HT1080 (cell line): ENCODE results near the gene PLSCR2. TPM values are rescaled to one million over a fixed set of nuclear protein-coding genes. Genes with fewer than 3 reads are reported as not detected.
"Not testable (repeated sequence)": the region's sequence is repeated elsewhere in the genome, so short reads cannot be mapped to it uniquely, and the experiment has no call there.

Experiments used
- DNase-seq: peaks from one replicate; pipeline ENCODE4 v3.0.0-alpha.2; 2015; ENCODE audit warnings: low read depth
- polyA plus RNA-seq, 2 experiments: library from polyadenylated mRNA; depleted of rRNA; stranded (reverse); fragments of >200 nt; gene quantifications; 2 replicates each; pipeline ENCODE4 v1.2.3, GENCODE V29; 2015
- total RNA-seq: library from RNA; depleted of rRNA; stranded (reverse); fragments of >200 nt; shearing (Covaris generic); gene quantifications from 2 replicates; pipeline ENCODE4 v1.2.3, GENCODE V29; 2014; rRNA removed

The PLSCR2 gene, protein sequence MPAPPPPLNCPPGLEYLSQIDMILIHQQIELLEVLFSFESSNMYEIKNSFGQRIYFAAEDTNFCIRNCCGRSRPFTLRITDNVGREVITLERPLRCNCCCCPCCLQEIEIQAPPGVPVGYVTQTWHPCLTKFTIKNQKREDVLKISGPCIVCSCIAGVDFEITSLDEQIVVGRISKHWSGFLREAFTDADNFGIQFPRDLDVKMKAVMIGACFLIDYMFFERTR
- not detected in 2 replicates for total RNA-seq
- polyA plus RNA-seq (2015; cell fraction: cytosol; rRNA removed): not detected in 2 replicates
- not detected in 2 replicates for polyA plus RNA-seq (2015; cell fraction: nucleus; rRNA removed)

DNA sequence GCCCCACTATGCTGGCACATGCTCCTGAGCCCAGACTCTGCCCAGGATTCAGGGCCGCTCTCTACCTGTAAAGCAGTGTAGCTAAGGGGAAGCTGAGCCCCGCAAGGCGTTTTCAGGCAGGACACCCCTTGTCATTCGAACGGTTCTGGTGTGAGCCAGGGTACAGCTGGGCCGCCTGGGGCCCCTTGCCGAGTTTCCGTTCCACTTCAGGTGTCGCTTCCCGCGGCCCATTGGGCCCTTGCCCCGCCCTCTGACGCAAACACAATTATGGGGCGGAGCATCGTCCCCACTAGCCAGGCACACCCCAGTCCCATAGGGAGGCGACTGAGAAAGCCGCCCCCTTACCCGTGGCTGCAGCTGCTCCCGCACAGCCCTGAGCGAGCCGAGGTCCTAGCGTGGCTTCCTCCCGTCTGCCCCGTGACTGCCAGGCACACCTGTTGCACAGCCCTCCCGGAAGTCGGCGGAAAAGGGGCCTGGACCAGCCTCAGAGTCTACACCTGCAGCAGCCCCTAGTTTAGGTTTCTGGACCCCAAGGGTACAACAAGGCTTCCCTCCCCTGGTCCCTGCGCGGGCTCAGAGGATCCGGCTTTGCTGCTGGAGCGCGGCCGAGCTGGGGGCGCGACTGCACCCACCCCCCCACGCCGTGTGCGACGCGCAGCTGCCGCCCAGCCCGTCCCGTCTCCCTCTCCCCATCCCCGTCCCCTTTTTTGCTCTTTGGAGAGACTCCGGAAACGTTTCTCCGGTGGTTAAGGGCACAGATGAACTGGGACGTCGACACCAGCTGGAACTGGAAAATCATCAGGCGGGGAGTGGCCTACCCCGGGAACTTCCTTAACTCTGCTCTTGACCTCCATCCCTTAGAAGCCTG is at the start of gene PLSCR2:
Gene PLSCR2 (minus strand): TSS at position 412 of the 868 bp plus-strand sequence. CDS start 9,657 bp downstream, outside the sequence.
- no peak for DNase-seq

DNA sequence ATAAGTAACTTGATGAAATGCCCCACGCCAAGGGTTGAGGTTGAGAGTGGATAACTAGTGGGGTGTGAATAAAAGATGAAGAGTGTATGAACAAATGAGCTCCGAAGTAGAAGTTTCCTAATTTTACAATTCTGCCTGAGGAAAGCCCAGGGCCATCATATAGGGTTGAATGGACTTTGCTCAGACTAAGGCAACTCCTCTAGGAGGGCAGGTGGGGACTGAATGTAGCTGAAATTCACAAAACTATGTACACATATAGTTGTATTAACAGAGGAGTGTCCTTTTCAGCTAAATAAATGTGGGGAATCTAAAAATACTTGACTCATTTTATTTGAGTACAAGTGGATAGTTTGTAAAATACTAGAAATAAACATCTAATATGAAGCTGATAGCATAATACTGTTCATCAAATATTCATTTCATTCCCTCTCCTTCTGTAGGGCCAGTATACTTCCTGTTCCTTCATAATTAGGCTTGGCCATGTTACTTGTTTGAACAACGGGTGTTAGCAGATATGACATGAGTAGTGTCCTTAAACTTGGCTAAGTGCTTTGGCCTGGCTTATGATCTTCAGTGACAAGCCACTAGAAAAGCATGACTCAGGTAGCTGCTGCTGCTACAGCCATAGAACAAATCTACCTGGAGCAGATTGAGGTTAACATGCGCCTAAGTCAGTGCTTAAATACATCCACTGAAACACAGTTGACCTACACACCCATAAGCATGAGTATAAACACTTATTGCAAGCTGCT is 48.5 kb upstream of the PLSCR2 start:
- no peak for DNase-seq

DNA sequence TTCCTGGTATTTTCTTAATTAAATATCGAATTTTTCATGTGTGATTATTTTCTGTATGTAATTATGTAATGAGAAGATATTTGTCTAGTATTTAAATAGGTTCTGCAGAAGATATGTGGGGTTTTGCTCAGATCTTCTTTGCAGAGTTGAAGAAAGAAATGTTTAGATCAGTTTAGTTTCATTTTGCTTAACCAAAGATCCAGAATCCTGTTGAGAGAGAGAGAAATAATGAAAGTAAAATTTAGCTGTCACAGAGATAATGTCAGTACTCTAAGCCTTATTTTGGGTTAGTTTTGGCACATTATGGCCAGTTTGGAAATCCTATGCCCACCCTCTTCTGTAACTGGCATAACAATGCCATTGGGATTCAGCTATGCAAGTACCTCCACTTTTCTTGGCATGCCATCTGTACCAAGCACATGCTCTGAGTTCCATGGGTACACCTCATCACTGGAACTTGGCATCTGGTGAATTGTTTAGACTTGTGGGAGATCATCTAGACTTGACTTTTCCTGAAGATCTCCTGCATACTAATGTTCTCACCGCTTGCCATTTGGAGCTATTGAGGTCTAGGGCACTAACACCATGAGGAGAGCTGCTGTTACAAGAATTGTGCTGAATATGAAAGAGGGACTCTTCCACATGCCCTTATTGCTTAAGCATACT is 44.2 kb upstream of the PLSCR2 start:
- no peak for DNase-seq

DNA sequence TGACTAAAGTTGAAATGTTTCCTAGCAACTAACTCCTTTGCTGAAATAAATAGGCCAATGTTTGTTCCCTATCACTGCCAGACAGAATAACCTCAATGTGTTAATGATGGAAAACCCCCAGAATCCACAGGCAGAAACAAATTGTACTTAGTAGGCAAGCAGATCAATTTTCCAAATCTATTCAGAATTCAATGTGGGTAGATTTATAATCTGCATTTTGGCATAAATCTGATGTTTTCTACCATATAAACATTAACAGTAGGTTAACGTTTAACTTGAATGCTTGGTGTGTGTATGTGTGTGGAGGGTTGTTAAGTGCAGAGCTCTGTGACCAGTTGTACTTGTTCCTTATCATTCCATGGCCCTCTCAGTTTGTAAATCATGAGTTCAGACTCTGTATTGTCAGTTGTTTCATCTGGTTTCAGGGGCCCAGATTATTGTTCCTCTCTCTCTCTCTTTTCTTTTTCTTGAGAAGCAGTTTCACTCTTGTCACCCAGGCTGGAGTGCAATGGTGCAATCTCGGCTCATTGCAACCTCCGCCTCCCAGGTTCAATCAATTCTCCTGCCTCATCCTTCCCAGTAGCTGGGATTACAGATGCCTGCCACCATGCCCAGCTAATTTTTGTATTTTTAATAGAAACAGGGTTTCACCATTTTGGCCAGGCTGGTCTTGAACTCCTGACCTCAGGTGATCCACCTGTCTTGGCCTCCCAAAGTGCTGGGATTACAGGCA is 42.2 kb upstream of the PLSCR2 start:
- no peak for DNase-seq

DNA sequence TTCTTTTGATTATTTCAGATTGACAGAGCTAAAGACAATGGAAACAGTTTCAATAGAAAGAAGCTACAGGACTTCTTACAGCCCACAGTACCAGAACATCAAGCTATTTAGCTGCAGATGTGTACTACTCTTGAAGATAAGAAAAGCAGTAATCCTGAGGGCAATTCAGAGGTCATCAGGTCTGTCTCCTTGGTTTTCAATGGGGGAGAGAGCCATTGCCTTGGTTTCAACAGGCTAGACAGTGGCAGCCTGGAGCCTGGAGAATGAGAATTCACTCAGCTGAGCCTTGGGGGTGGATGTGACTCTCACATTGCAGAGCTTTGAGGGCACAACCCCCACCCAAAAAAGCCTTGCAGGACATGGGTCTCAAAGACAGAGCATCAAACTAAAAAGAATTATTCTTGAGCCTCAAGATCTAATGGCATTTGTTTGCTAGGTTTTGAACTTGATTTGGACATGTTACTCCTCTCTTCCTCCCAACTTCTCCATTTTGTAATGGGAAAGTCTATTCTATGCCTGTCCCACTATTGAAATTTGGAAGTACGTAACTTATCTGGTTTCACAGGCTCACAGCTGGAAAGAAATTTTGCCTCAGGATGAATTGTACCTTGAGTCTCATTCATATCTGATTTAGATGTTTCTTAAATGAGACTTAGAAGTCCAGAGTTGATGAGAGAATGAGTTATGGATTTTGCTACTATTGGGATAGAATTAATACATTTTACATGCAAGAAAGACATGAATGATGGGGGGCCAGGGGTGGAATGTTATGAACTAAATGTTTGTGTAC is 38.2 kb upstream of the PLSCR2 start:
- DNase-seq: peak; percentile 15

DNA sequence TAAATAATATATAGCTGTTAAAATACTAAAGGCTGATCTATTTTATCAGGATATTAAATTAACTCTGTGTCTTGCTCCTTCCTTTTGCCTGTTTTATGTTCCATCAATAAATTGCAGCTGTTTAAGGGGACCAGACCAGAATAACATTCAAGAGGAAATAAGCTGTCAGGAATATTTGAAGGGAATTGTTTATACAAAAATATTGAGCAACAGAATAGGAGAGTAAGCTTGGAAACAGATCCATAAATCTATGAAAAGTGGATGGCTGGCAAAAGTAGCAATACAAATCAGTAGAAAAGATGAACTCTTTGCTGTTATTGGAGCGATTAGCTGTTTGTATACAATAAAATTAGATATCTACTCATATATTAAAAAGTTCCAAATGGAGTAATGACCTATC is 36.2 kb upstream of the PLSCR2 start:
- DNase-seq: no peak

GRCh38 chr3:146504498-146505197 is 35.3 kb upstream of the PLSCR2 start:
- peak; percentile 52 for DNase-seq

DNA sequence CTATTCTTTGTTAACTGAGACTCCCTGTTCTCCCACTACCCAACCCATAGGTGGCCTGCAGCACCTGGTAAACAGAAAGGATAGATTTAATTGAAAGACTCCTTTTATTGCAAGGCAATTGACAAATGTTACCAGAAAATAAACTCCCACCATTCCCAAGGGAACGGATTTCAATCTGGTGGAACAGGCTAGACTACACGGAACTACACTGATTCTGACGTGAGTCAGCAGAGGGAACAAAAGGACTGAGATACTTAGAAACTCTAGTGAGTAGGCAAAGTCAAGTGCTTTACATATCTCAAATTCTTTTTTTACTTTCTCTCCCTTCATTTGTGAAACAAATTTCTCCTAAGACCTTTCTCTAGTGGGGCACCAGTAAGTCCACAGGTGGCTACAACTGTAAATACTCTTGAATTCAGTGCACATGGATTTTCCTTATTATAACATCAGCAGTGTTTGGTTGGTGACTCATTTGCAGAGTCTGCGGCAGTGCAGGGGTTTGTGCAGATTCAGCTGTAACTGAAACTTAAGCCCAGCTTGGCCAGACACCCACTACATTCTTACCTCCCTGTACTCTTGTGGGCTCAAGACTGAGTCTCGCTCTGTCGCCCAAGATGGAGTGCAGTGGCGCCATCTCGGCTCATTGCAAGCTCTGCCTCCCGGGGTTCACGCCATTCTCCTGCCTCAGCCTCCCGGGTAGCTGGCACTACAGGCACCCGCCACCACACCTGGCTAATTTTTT is 34.3 kb upstream of the PLSCR2 start:
- peak; percentile 96 for DNase-seq

- DNase-seq: peak; percentile 15
Measured at GRCh38 chr3:146502887-146503460, 33.6 kb upstream of the PLSCR2 start.

GRCh38 chr3:146501752-146502151 is 32.4 kb upstream of the PLSCR2 start:
- DNase-seq: no peak

DNA sequence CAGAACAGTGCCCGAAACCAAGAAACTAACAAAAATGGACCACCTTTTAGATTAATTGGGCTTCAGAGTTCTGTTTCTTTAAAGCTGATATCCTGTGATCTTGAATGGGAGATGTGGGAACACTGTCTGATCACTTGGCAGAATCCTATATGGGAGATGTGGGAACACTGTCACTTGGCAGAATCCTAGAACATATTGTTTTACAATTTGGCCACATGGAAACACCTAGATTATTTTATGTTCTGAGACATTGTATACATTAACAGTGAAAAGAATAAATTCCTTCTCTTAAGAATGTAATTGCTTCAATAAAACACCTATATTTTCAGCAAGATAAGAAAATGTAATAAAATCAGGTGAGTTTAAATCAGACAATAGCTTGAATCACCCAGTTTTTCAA is 30.3 kb upstream of the PLSCR2 start:
- no peak for DNase-seq

- DNase-seq: no peak
Measured at GRCh38 chr3:146498002-146498736, 28.8 kb upstream of the PLSCR2 start.

- DNase-seq: not testable (repeated sequence)
Measured at GRCh38 chr3:146497145-146497843, 27.9 kb upstream of the PLSCR2 start.

GRCh38 chr3:146496726-146497125 is 27.4 kb upstream of the PLSCR2 start:
- no peak for DNase-seq

GRCh38 chr3:146496251-146496650 is 26.9 kb upstream of the PLSCR2 start:
- DNase-seq: no peak

- no peak for DNase-seq
Measured at GRCh38 chr3:146493761-146494160, 24.4 kb upstream of the PLSCR2 start.

DNA sequence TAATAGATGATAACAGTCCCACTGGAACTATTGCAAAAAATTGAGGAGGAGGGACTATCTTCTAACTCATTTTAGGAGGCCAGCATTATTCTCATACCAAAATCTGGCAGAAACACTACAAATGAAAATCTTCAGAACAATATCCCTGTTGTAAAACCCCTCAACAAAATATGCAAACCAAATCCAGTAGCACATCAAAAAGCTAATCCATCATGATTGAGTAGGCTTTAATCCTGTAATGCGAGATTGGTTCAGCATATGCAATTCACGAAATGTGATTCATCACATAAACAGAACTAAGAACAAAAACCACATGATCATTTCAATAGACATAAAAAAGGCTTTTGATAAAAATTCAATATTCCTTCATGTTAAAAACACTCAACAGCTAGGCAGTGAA is 23.9 kb upstream of the PLSCR2 start:
- peak; percentile 23 for DNase-seq
